ENCODE measurements around the gene FAM156A.
A peak's percentile ranks its signal among the peaks of the same experiment; 100 is the strongest.
"Not testable (repeated sequence)": the region's sequence is repeated elsewhere in the genome, so short reads cannot be mapped to it uniquely, and the experiment has no call there.

The FAM156A gene

GRCh38 chrX:52966993-52967738, 8.8 kb upstream of the FAM156A start:
- not testable (repeated sequence) for DNase-seq

GRCh38 chrX:52958961-52959360, 643 bp upstream of the FAM156A start:
- DNase-seq, result not testable (repeated sequence)

DNA sequence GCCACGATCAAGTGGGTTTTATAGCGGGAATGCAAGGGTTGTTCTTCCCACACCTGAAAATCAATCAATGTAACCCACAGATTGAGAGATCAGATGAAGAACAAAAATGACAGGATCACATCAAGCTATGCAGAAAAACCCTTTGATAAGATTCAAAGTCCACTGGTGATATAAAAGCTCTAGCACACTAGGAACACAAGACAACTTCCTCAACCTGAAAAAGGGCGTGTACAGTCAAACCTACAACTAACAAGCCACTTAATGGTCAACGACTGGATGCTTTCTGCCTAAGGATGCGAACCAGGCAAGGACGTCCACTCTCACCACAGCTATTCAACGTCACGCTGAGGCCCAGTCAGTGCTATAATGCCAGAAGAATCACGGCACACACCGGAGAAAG, 8.4 kb downstream of the FAM156A start:
- DNase-seq, result not testable (repeated sequence)

GRCh38 chrX:52949325-52949724, 9.0 kb downstream of the FAM156A start:
- not testable (repeated sequence) for DNase-seq

GRCh38 chrX:52948265-52948664, 10.1 kb downstream of the FAM156A start:
- not testable (repeated sequence) for DNase-seq

GRCh38 chrX:52947501-52947900, 10.8 kb downstream of the FAM156A start:
- not testable (repeated sequence) for DNase-seq

DNA sequence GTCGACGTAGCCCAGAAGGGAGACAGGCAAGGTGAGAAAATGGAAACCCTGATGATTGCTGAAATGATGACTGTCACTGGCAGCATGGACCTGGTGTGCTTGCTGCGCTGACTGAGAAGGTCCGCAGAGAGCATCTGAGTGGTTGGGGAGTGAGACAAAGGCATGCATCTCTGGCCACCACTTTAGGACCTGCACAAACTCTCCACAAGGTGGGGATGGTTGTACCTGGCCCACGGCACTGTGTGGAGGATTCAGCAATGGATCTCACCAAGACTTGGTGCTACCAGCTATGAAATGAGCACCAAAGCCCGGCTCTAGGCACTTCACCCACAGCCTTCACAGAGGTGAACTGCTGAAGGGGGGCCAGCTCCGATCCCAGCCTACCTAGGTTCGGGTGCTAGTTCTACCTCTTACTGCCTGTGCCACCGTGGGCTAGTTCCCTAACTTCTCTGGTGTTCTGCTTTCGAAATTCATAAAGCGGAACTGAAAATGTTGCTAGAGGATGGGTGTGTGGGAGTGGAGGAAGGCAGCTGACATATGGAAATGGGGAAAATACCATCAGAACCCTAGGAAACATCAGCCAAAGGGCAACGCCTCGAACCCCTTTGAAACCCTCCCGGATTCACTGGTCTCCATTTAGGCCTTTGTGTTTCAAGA, 12.4 kb downstream of the FAM156A start:
- DNase-seq, result not testable (repeated sequence)

DNA sequence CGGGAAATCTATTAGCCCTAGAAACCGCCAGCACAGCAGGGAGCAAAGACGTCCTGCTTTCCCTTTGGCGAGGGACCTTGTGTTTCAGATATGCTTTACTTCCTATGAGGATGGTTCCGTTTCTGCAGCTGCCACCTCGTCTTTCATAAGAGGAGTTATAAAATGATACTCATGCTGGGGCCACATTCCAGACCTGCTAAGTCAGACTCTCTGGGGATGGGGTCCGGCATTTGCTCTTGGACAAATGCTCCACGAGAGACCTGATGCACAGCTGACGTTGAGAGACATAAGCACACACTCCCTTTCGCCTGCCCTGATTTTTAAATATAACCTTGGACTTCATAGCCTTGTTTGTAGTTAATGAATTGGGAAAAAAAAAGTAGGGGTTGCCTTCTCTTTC, 16.6 kb downstream of the FAM156A start:
- not testable (repeated sequence) for DNase-seq

DNA sequence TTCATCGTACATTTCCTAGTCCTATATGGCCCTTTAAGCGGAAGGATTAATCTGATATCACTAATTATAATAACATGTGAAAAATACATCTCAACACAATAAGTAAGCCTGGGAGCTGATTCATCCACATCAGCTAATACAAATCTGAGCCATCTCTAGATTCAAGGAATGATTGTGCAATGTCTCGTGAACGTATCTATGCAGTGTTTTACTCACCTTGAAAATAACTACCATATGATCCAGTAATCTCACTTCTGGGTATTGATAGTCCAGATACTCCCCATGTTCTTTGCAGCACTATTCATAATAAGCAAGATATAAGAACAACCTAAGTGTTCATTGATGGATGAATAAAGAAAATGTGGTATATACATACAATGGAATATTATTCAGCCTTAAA, 17.6 kb downstream of the FAM156A start:
- DNase-seq, result not testable (repeated sequence)

DNA sequence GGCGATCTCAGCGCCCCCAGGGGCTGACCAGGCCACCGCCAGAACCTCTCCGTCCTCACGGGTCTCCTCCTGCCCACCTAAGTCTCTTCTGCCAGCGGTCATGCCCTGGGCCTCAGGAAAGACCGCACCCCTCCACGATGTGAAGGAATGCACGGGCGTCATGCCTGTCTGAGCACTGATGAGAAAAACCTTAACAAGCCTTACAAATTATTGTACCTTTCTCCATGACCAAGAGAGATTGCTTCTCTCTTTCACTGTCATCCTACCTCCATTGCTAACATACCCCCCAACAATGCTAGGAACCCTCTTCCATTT, 22.9 kb downstream of the FAM156A start:
- not testable (repeated sequence) for DNase-seq

GRCh38 chrX:52934704-52935469, 23.4 kb downstream of the FAM156A start:
- peak; percentile 84 to 97 for DNase-seq

DNA sequence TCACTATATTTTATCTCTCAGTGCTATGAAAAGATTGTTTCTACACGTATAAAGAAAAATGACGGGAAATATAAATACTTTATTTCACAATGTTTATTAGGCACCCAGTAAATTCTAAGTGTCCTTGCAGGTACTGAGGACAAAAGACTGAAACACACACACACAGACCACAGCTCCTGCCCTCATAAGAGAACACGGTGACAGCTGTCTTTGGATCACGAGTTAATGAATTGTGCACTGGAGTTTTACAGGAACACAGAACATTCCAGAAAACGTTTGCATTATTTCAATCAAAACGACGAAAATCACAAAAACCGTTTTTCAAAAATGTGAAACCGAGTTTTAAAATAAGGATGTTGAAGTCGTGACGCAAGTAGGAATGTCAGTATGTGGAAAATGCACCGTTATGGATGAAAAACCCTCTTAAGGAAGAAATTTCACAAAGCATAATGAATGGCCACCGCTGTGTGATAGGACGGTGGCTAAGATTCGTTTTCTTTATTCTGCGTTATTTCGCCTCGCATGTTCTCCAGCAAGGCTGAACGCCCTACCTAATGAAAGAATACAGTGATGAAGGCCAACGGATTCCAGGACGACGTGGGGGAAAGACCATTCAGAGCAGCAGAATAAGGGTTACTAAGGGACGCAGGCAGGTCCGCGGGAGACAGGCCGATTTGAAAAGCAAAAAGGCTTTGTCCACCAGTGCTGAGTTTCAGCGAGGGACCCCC, 24.2 kb downstream of the FAM156A start:
- DNase-seq, result no peak

DNA sequence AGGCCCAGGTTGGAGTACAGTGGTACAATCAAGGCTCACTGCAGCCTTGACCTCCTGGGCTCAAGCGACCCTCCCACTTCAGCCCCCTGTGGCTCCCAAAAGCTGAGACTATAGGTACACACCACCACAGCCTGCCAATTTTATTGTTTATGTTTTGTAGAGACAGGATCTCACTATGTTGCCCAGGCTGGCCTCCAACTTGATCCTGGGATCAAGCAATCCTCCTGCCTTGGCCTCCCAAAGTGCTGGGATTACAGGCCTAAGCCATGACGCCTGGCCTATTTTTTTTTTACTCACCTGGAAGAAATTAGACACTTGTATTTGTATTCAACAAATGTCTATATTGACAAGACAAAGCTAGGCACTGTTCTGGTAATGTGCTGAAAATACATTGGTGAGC, 25.1 kb downstream of the FAM156A start:
- no peak for DNase-seq

DNA sequence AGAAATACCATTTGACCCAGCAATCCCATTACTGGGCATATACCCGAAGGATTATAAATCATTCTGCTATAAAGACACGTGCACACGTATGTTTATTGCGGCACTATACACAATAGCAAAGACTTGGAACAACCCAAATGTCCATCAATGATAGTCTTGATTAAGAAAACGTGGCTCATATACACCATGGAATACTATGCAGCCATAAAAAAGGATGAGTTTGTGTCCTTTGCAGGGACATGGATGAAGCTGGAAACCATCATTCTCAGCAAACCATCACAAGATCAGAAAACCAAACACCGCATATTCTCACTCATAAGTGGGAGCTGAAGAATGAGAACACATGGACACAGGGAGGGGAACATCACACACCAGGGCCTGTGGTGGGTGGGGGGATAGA, 28.1 kb downstream of the FAM156A start:
- DNase-seq, result not testable (repeated sequence)

GRCh38 chrX:52923781-52924241, 34.5 kb downstream of the FAM156A start:
- no peak for DNase-seq

GRCh38 chrX:52914704-52915103, 43.6 kb downstream of the FAM156A start:
- not testable (repeated sequence) for DNase-seq

DNA sequence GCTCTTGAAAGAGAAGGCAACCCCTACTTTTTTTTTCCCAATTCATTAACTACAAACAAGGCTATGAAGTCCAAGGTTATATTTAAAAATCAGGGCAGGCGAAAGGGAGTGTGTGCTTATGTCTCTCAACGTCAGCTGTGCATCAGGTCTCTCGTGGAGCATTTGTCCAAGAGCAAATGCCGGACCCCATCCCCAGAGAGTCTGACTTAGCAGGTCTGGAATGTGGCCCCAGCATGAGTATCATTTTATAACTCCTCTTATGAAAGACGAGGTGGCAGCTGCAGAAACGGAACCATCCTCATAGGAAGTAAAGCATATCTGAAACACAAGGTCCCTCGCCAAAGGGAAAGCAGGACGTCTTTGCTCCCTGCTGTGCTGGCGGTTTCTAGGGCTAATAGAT, 44.6 kb downstream of the FAM156A start:
- not testable (repeated sequence) for DNase-seq

DNA sequence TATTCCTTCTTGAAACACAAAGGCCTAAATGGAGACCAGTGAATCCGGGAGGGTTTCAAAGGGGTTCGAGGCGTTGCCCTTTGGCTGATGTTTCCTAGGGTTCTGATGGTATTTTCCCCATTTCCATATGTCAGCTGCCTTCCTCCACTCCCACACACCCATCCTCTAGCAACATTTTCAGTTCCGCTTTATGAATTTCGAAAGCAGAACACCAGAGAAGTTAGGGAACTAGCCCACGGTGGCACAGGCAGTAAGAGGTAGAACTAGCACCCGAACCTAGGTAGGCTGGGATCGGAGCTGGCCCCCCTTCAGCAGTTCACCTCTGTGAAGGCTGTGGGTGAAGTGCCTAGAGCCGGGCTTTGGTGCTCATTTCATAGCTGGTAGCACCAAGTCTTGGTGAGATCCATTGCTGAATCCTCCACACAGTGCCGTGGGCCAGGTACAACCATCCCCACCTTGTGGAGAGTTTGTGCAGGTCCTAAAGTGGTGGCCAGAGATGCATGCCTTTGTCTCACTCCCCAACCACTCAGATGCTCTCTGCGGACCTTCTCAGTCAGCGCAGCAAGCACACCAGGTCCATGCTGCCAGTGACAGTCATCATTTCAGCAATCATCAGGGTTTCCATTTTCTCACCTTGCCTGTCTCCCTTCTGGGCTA, 48.9 kb downstream of the FAM156A start:
- not testable (repeated sequence) for DNase-seq

- not testable (repeated sequence) for DNase-seq
Observed at GRCh38 chrX:52907900-52908299, 50.4 kb downstream of the FAM156A start.

GRCh38 chrX:52907137-52907536, 51.2 kb downstream of the FAM156A start:
- not testable (repeated sequence) for DNase-seq

GRCh38 chrX:52906072-52906471, 52.2 kb downstream of the FAM156A start:
- DNase-seq, result not testable (repeated sequence)

DNA sequence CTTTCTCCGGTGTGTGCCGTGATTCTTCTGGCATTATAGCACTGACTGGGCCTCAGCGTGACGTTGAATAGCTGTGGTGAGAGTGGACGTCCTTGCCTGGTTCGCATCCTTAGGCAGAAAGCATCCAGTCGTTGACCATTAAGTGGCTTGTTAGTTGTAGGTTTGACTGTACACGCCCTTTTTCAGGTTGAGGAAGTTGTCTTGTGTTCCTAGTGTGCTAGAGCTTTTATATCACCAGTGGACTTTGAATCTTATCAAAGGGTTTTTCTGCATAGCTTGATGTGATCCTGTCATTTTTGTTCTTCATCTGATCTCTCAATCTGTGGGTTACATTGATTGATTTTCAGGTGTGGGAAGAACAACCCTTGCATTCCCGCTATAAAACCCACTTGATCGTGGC, 52.8 kb downstream of the FAM156A start:
- not testable (repeated sequence) for DNase-seq

Measured in stimulated activated CD4-positive, alpha-beta T cell treated with anti-CD3 and anti-CD28 coated beads, Interleukin-2, amount 100 ng/mL, for 48 hours (primary cell).